HL-60/S4 treated with phorbol 12-myristate 13-acetate at 8.2 ng/mL for 4 days and 3 days (cell line): ENCODE data around the gene SLC35A1.

ENCODE experiments used
- in situ Hi-C: fragments of 300-500 bp; cut with MboI; formaldehyde crosslinking; loops from 2 replicates; pipeline ENCODE4 v1.15.0; 2022; ENCODE audit warnings: low sequenced_read_pairs

SLC35A1 gene

GRCh38 chr6:87522686-87523085 lies 49.9 kb downstream of the SLC35A1 start:
- in situ Hi-C loops: no loop called here

GRCh38 chr6:87529221-87529620 lies 56.4 kb downstream of the SLC35A1 start:
- in situ Hi-C loops: no loop called here

- in situ Hi-C loops: no loop called here
These were observed 61.7 kb downstream of the SLC35A1 start for GRCh38 chr6:87534377-87535047.

- in situ Hi-C loops: no loop called here
These were observed 65.9 kb downstream of the SLC35A1 start for GRCh38 chr6:87538510-87539260.

- in situ Hi-C loops: no loop called here
These were observed 66.8 kb downstream of the SLC35A1 start for GRCh38 chr6:87539554-87539953.

- in situ Hi-C loops: no loop called here
These were observed 67.8 kb downstream of the SLC35A1 start for GRCh38 chr6:87540539-87540938.

- in situ Hi-C loops: no loop called here
These were observed 68.3 kb downstream of the SLC35A1 start for GRCh38 chr6:87541041-87541440.

GRCh38 chr6:87541744-87542143 lies 69.0 kb downstream of the SLC35A1 start:
- in situ Hi-C loops: no loop called here

- in situ Hi-C loops: no loop called here
These were observed 71.1 kb downstream of the SLC35A1 start for GRCh38 chr6:87543696-87544473.

- in situ Hi-C loops: no loop called here
These were observed 71.6 kb downstream of the SLC35A1 start for GRCh38 chr6:87544474-87544735.

GRCh38 chr6:87551799-87552198 lies 79.0 kb downstream of the SLC35A1 start:
- in situ Hi-C loops: no loop called here

GRCh38 chr6:87553159-87553765 lies 80.5 kb downstream of the SLC35A1 start:
- in situ Hi-C loops: no loop called here

- in situ Hi-C loops: no loop called here
These were observed 82.7 kb downstream of the SLC35A1 start for GRCh38 chr6:87555506-87555905.

- in situ Hi-C loops: no loop called here
These were observed 85.7 kb downstream of the SLC35A1 start for GRCh38 chr6:87558446-87558845.

GRCh38 chr6:87561017-87561416 lies 88.2 kb downstream of the SLC35A1 start:
- in situ Hi-C loops: no loop called here
